ENCODE measurements around the gene TSPEAR.

TSPEAR gene

GRCh38 chr21:44751186-44751798 is 39.9 kb upstream of the TSPEAR start:
- Histone ChIP-seq H3K27ac (ENCODE audit: low read depth, low read length) (no peak overlapping the region), H3K4me1 (ENCODE audit: control insufficient read depth, insufficient read depth, low read length) (no peaks in the 10 kb centered on the region), H3K36me3 (ENCODE audit: control insufficient read depth, insufficient read depth, low read length) (no peaks in the 10 kb centered on the region), H3K9ac (ENCODE audit: low read length) (no peak overlapping the region), H3K27me3 (ENCODE audit: control insufficient read depth, insufficient read depth, low read length) (peaks cover 3% of the 10 kb centered on the region), H3K4me3 (ENCODE audit: low read length) (no peak overlapping the region)

- no peaks in the 10 kb centered on the region for H3K4me1 ChIP-seq (ENCODE audit: control insufficient read depth, insufficient read depth, low read length)
- no peak overlapping the region for H3K4me3 ChIP-seq (ENCODE audit: low read length)
- peaks cover 3% of the 10 kb centered on the region for H3K27me3 ChIP-seq (ENCODE audit: control insufficient read depth, insufficient read depth, low read length)
- H3K36me3 ChIP-seq (ENCODE audit: control insufficient read depth, insufficient read depth, low read length) = no peaks in the 10 kb centered on the region
- no peak overlapping the region for H3K27ac ChIP-seq (ENCODE audit: low read depth, low read length)
- H3K9ac ChIP-seq (ENCODE audit: low read length) = no peak overlapping the region
Observed at GRCh38 chr21:44750675-44751025, 39.3 kb upstream of the TSPEAR start.

DNA sequence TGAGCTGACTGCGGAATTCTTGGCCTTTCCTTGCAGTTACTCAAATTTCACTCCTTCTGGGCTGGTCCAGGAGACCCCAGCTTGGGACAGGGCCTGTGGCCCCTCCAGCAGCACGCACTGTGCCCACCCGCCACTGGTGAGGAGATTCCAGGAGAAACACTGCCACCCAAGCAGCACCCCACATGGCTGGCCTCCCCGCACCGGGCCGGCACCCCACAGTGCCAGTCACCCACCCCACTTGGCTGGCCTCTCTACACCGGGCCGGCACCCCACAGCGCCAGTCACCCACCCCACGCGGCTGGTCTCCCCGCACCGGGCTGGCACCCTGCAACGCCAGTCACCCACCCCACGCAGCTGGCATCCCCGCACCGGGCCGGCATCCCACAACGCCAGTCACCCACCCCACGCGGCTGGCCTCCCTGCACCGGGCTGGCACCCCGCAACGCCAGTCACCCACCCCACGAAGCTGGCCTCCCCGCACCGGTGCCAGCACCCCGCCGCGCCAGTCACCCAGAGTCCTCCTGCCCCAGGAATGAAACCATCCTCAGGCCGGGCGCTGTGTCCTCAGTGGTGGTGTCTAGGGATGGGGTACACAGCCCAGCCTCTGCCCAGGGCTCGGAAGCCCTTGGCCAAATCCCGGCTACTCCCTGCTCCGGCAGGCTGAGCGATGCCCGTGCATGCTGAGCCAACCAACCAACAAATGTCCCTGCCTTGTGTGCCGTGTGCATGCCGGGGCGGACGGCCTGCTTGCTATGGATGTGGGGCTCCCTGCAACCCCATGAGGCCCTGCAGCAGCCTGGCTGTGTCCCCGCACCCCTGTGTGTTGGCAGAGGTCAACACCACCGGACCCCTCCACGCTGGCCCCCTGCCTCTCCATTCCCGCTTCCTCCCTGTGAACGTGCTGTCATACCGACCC is 38.6 kb upstream of the TSPEAR start:
- H3K27ac ChIP-seq (ENCODE audit: low read depth, low read length) = no peak overlapping the region
- H3K9ac ChIP-seq (ENCODE audit: low read length) = no peak overlapping the region
- H3K4me3 ChIP-seq (ENCODE audit: low read length) = no peak overlapping the region
- peaks cover 3% of the 10 kb centered on the region for H3K27me3 ChIP-seq (ENCODE audit: control insufficient read depth, insufficient read depth, low read length)
- H3K4me1 ChIP-seq (ENCODE audit: control insufficient read depth, insufficient read depth, low read length) = no peaks in the 10 kb centered on the region
- H3K36me3 ChIP-seq (ENCODE audit: control insufficient read depth, insufficient read depth, low read length) = no peaks in the 10 kb centered on the region

- Histone ChIP-seq H3K27me3 (ENCODE audit: control insufficient read depth, insufficient read depth, low read length) (peaks cover 3% of the 10 kb centered on the region), H3K27ac (ENCODE audit: low read depth, low read length) (no peak overlapping the region), H3K4me1 (ENCODE audit: control insufficient read depth, insufficient read depth, low read length) (no peaks in the 10 kb centered on the region), H3K9ac (ENCODE audit: low read length) (no peak overlapping the region), H3K4me3 (ENCODE audit: low read length) (no peak overlapping the region), H3K36me3 (ENCODE audit: control insufficient read depth, insufficient read depth, low read length) (no peaks in the 10 kb centered on the region)
Observed at GRCh38 chr21:44749116-44749758, 37.9 kb upstream of the TSPEAR start.

DNA sequence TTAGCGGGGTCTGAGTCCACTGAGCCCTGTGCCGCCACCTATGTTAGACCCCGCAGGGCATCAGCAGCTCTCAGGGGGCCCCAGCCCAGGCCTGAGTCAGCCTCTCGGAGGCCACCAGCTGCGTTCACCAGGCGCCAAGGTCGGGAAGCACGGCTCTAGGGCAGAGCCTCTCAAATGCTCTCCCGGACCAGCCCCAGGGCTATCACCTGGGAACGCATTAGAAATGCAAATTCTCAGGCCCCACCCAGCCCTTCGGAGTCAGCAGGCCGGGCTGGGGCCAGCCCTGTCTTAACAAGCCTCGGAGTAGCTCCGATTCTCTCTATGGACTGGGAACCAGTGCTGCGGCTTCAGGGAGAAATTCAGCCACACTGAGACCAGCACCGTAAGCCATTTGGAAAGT is 37.2 kb upstream of the TSPEAR start:
- Histone ChIP-seq H3K4me3 (ENCODE audit: low read length) (no peak overlapping the region), H3K36me3 (ENCODE audit: control insufficient read depth, insufficient read depth, low read length) (no peaks in the 10 kb centered on the region), H3K4me1 (ENCODE audit: control insufficient read depth, insufficient read depth, low read length) (no peaks in the 10 kb centered on the region), H3K27me3 (ENCODE audit: control insufficient read depth, insufficient read depth, low read length) (peaks cover 3% of the 10 kb centered on the region), H3K9ac (ENCODE audit: low read length) (no peak overlapping the region), H3K27ac (ENCODE audit: low read depth, low read length) (no peak overlapping the region)

DNA sequence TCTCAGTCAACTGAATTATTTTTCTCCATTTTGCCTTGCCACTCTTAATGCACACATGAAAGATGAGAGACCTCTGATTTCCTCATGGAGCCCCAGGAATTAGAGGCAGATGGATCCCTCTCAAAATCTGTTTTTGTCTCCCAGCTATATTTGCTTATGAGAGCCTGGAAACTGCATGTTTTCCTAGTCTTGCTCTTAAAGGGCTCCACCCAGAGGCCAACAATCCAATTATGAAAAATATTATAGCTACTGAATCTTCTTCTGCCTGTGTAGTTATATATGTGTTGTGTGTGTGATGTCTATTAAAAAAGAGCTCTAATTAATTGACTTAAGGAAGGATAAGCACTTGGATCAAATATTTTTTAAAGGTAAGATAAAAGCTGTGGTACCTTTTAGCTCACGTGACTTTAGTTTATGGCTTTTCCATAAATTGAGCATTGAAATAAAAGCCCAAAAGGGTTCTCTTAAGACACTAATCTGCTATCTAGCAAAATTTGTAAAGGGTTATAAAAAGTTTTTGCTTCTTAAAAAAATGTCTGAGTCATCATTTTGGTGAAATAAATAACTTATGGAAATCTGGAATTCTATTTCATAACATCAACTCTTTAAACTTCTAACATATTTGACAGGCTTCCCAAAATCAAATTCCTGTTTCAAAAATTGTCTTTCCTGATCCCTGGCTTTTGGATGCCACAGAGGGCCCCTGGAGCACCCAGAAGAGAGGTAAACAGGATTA is 31.2 kb upstream of the TSPEAR start:
- Histone ChIP-seq H3K27ac (ENCODE audit: low read depth, low read length) (no peak overlapping the region), H3K27me3 (ENCODE audit: control insufficient read depth, insufficient read depth, low read length) (no peaks in the 10 kb centered on the region), H3K9ac (ENCODE audit: low read length) (no peak overlapping the region), H3K4me3 (ENCODE audit: low read length) (no peak overlapping the region), H3K36me3 (ENCODE audit: control insufficient read depth, insufficient read depth, low read length) (no peaks in the 10 kb centered on the region), H3K4me1 (ENCODE audit: control insufficient read depth, insufficient read depth, low read length) (no peaks in the 10 kb centered on the region)

DNA sequence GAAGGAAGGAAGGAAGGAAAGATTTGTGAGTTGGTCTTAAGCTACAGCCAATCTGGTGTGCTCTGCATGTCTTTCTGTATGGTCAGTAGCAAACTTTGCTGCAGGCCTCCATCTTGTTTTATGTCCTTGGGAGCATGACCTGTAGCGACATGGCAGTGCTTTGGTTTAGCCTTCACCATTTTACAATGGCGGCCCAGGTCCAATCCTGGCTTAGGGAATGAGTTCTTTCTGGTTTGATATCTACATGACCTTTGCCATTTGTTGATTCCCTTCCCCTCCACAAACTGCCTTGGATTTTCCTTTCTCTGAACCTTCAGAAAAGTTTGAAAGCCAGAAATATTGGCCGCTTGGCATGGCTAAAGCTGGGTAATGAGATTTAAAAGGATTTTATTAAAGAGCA is 30.5 kb upstream of the TSPEAR start:
- Histone ChIP-seq H3K36me3 (ENCODE audit: control insufficient read depth, insufficient read depth, low read length) (no peaks in the 10 kb centered on the region), H3K27ac (ENCODE audit: low read depth, low read length) (no peak overlapping the region), H3K4me3 (ENCODE audit: low read length) (no peak overlapping the region), H3K9ac (ENCODE audit: low read length) (no peak overlapping the region), H3K27me3 (ENCODE audit: control insufficient read depth, insufficient read depth, low read length) (no peaks in the 10 kb centered on the region), H3K4me1 (ENCODE audit: control insufficient read depth, insufficient read depth, low read length) (no peaks in the 10 kb centered on the region)

DNA sequence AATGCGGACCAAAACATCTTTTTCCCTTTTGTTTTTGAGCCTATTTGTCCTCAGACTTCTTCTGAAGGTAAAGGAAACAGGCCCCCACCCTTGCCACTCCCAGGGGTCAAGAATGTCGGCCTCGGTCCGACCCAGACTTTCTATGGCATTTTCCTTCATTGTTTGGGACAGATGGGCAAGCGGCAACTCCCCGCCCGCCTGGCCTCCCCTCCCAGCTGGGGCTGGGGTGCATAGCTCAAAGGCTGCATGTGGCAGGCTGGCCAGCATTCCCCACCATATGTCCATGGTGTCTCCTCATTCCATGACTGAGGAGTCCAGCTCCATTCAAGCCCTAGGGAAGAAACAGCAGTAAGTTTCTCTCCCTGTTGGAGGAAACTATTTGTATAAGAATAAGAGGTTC is 29.4 kb upstream of the TSPEAR start:
- no peaks in the 10 kb centered on the region for H3K4me1 ChIP-seq (ENCODE audit: control insufficient read depth, insufficient read depth, low read length)
- H3K9ac ChIP-seq (ENCODE audit: low read length) = no peak overlapping the region
- no peaks in the 10 kb centered on the region for H3K36me3 ChIP-seq (ENCODE audit: control insufficient read depth, insufficient read depth, low read length)
- no peak overlapping the region for H3K4me3 ChIP-seq (ENCODE audit: low read length)
- no peak overlapping the region for H3K27ac ChIP-seq (ENCODE audit: low read depth, low read length)
- no peaks in the 10 kb centered on the region for H3K27me3 ChIP-seq (ENCODE audit: control insufficient read depth, insufficient read depth, low read length)

DNA sequence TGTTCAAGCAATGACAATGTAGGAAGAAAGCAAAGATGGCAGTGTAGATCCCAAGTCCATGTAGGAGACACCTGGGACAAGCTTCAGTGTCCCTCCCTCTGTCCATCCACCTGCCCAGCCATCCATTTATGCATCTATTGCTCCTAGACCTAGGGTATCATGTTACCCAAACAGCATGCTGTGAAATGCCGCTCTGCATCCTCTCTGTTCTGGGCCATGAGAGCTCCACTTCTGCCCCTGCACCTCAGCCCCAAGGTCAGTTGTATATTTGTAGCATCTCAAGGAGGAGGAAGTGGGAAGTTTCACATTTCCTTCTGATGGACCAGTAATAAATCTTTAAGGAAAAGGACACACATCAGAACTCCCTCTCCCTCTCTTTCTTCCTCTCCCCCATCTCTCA is 27.9 kb upstream of the TSPEAR start:
- no peaks in the 10 kb centered on the region for H3K27me3 ChIP-seq (ENCODE audit: control insufficient read depth, insufficient read depth, low read length)
- no peak overlapping the region for H3K27ac ChIP-seq (ENCODE audit: low read depth, low read length)
- no peak overlapping the region for H3K4me3 ChIP-seq (ENCODE audit: low read length)
- no peak overlapping the region for H3K9ac ChIP-seq (ENCODE audit: low read length)
- H3K36me3 ChIP-seq (ENCODE audit: control insufficient read depth, insufficient read depth, low read length) = no peaks in the 10 kb centered on the region
- H3K4me1 ChIP-seq (ENCODE audit: control insufficient read depth, insufficient read depth, low read length) = no peaks in the 10 kb centered on the region

GRCh38 chr21:44738621-44739020 is 27.2 kb upstream of the TSPEAR start:
- Histone ChIP-seq H3K4me3 (ENCODE audit: low read length) (no peak overlapping the region), H3K4me1 (ENCODE audit: control insufficient read depth, insufficient read depth, low read length) (no peaks in the 10 kb centered on the region), H3K9ac (ENCODE audit: low read length) (no peak overlapping the region), H3K27me3 (ENCODE audit: control insufficient read depth, insufficient read depth, low read length) (no peaks in the 10 kb centered on the region), H3K27ac (ENCODE audit: low read depth, low read length) (no peak overlapping the region), H3K36me3 (ENCODE audit: control insufficient read depth, insufficient read depth, low read length) (no peaks in the 10 kb centered on the region)

- Histone ChIP-seq H3K27ac (ENCODE audit: low read depth, low read length) (no peak overlapping the region), H3K9ac (ENCODE audit: low read length) (no peak overlapping the region), H3K4me1 (ENCODE audit: control insufficient read depth, insufficient read depth, low read length) (no peaks in the 10 kb centered on the region)
Observed at GRCh38 chr21:44737706-44738354, 26.5 kb upstream of the TSPEAR start.

More at GRCh38 chr21:44737706-44738354, 26.5 kb upstream of the TSPEAR start:
- Histone ChIP-seq H3K4me3 (ENCODE audit: low read length) (no peak overlapping the region), H3K27me3 (ENCODE audit: control insufficient read depth, insufficient read depth, low read length) (no peaks in the 10 kb centered on the region), H3K36me3 (ENCODE audit: control insufficient read depth, insufficient read depth, low read length) (no peaks in the 10 kb centered on the region)
